Stomach (tissue), 9 donors: ENCODE data around the gene RIMBP2. TPM values are rescaled to one million over a fixed set of nuclear protein-coding genes. Genes with fewer than 3 reads are reported as not detected.
"Not testable (repeated sequence)": the region's sequence is repeated elsewhere in the genome, so short reads cannot be mapped to it uniquely, and the experiment has no call there.

Experiments
- DNase-seq, 2 donors: peaks; one replicate each; pipeline versions ENCODE4 v3.0.0 to v3.0.0-alpha.2; 2013 to 2019
- H3K27ac ChIP-seq, 5 donors: fragments of 200-600 bp in 4 of 5; sonication (generic) in 4 of 5; one replicate each; pipeline ENCODE4 v1.5.1; 2013 to 2019; ENCODE audit warnings: mild to moderate bottlenecking in 1 of 5, moderate library complexity in 1 of 5
- H3K27me3 ChIP-seq, 3 donors: fragments of 200-600 bp; sonication (generic); one replicate each; pipeline ENCODE4 v1.5.1; 2017 to 2019; ENCODE audit warnings: mixed run types in 1 of 3
- H3K36me3 ChIP-seq, 4 donors: fragments of 200-600 bp; sonication (generic); 1 replicate in 3 of 4; 2 replicates in 1 of 4; pipeline ENCODE4 v1.5.1; 2016 to 2019
- H3K4me1 ChIP-seq, 4 donors: fragments of 200-600 bp; sonication (generic); one replicate each; pipeline ENCODE4 v1.5.1; 2016 to 2019
- H3K4me3 ChIP-seq, 4 donors: fragments of 200-600 bp; sonication (generic) in 3 of 4; one replicate each; pipeline ENCODE4 v1.5.1; 2016 to 2019; ENCODE audit warnings: mild to moderate bottlenecking in 1 of 4
- H3K9me3 ChIP-seq, 4 donors: fragments of 200-600 bp; sonication (generic); one replicate each; pipeline ENCODE4 v1.5.1; 2016 to 2019
- EP300 ChIP-seq: sonication (generic); formaldehyde crosslinking; IDR thresholded peaks from one replicate; pipeline ENCODE4 v1.6.1; 2017; ENCODE audit warnings: antibody characterized with exemption
- POLR2A ChIP-seq, 4 donors: fragments of 450-650 bp; IDR thresholded peaks; one replicate each; pipeline ENCODE4 v1.6.1; 2016; ENCODE audit warnings: antibody characterized with exemption in 4 of 4, control low read depth in 2 of 4, mild to moderate bottlenecking in 1 of 4, moderate library complexity in 1 of 4
- POLR2AphosphoS5 ChIP-seq, 3 donors: sonication (generic); formaldehyde crosslinking; IDR thresholded peaks; one replicate each; pipeline ENCODE4 v1.6.1; 2016; ENCODE audit warnings: antibody characterized with exemption in 3 of 3
- WGBS, 5 donors: extraction: QIAGEN DNeasy Blood & Tissue Kit in 3 of 5; methylation state at CpG; one replicate each; pipeline versions ENCODE4 v1.1.5 to v1.1.7; 2013 to 2018; 5-methylcytosine and 5-hydroxymethylcytosine counted together
- intact Hi-C: fragments of 100-400 bp; cut with DNase I; formaldehyde crosslinking; loops from one replicate; pipeline ENCODE4 v1.15.1; 2023; ENCODE audit warnings: low total_unique reads
- polyA plus RNA-seq, 3 donors: library from polyadenylated mRNA; stranded (reverse); fragments of 200-250 nt; gene quantifications; one replicate each; pipeline ENCODE4 v1.2.3, GENCODE V29; 2013
- total RNA-seq, 5 donors: library from RNA; depleted of rRNA; stranded (reverse); fragments of >200 nt; gene quantifications; one replicate each; pipeline versions ENCODE4 v1.1.0 to v1.2.3, GENCODE V29; 2014 to 2016
- TF ChIP-seq, protein P1 (sequence below), 7 experiments: fragments of 450-650 bp in 4 of 7; fragments of 200-600 bp in 3 of 7; sonication (generic) in 3 of 7; IDR thresholded peaks; one replicate each; pipeline ENCODE4 v1.5.1; 2016 to 2019; ENCODE audit warnings: antibody characterized with exemption in 7 of 7, control low read depth in 2 of 7, mild to moderate bottlenecking in 1 of 7
- donor health status: healthy with polysubstance abuse.
- donor health status: Bipolar disorder and iron deficiency.
- donor health status: healthy.

The RIMBP2 gene
- total and polyA plus RNA-seq, 8 donors, result 0.75 to 44.6 (median 5.6) TPM

DNA sequence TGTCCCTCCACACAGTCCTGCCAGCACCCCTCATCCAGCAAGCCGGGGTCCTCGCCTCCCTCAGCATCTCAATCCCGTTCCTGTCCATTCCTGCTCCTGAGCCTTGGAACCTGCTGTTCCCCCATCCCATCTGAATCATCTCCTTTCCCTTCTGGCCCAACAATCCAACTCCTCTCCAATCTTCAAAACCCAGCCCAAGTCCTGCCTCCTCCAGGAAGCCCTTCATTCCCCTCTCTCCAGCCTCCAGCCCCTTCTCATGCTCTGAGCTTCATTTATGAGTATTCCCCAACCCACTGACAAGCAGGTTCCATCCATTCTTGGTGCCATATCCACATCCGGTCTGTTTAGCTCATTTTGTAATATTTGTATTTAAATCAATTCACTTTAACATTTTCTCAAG, 128.1 kb downstream of the RIMBP2 start:
- no peak for TF ChIP-seq POLR2AphosphoS5 (IDR thresholded peaks at IDR 0.05)
- no peak for TF ChIP-seq POLR2A (IDR thresholded peaks at IDR 0.05)
- no peak for TF ChIP-seq EP300
- TF ChIP-seq, protein P1, sequence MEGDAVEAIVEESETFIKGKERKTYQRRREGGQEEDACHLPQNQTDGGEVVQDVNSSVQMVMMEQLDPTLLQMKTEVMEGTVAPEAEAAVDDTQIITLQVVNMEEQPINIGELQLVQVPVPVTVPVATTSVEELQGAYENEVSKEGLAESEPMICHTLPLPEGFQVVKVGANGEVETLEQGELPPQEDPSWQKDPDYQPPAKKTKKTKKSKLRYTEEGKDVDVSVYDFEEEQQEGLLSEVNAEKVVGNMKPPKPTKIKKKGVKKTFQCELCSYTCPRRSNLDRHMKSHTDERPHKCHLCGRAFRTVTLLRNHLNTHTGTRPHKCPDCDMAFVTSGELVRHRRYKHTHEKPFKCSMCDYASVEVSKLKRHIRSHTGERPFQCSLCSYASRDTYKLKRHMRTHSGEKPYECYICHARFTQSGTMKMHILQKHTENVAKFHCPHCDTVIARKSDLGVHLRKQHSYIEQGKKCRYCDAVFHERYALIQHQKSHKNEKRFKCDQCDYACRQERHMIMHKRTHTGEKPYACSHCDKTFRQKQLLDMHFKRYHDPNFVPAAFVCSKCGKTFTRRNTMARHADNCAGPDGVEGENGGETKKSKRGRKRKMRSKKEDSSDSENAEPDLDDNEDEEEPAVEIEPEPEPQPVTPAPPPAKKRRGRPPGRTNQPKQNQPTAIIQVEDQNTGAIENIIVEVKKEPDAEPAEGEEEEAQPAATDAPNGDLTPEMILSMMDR (IDR thresholded peaks at IDR 0.05), result no peak
- Histone ChIP-seq H3K27me3 (peaks cover 0 to 1% (median 0%) of the 10 kb centered on the region in 3 donors), H3K4me3 (no peak overlapping the region), H3K9me3 (peaks cover 0 to 13% (median 0%) of the 10 kb centered on the region in 4 donors), H3K36me3 (no peaks in the 10 kb centered on the region), H3K27ac (no peak overlapping the region), H3K4me1 (no peaks in the 10 kb centered on the region)
- intact Hi-C loops, result no loop called here
- no peak for DNase-seq
- WGBS, 5 donors, result 81 to 92% (median 90%) methylated on average over 4 of the region's 4 CpGs

DNA sequence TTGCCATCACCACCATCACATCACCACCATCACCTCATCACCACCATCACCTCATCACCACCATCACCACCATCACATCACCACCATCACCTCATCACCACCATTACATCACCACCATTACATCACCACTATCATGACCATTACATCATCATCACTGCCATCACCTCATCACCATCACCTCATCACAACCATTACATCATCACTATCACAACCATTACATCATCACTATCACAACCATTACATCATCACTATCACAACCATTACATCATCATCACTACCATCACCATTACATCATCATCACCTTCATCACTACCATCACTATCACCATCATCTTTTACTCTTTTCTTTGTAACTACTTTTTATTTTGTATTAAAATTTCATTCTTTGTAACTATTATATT, 131.6 kb downstream of the RIMBP2 start:
- DNase-seq, H3K27me3 ChIP-seq, H3K27ac ChIP-seq, H3K36me3 ChIP-seq, H3K4me3 ChIP-seq, H3K4me1 ChIP-seq, intact Hi-C loops: not testable (repeated sequence)
- H3K9me3 ChIP-seq, result peaks cover 0 to 13% (median 0%) of the 10 kb centered on the region in 4 donors

DNA sequence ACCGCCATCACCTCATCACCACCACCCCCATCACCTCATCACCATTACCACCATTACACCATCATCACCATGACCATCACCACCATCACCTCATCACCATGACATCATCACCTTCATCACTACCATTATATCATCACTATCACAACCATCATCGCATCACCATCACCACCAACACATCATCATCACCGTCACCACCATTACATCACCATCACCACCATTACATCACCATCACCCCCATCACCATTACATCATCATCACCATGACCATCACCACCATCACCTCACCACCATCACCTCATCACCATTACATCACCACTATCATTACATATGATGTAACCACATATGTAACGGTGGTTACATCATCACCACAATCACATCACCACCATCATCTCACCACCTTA, 132.3 kb downstream of the RIMBP2 start:
- DNase-seq, result no peak
- intact Hi-C loops, result no loop called here
- WGBS, 5 donors, result 64 to 92% (median 86%) methylated on average over 3 to 4 of the region's 4 CpGs
- Histone ChIP-seq H3K36me3 (no peaks in the 10 kb centered on the region), H3K4me3 (no peak overlapping the region), H3K27ac (no peak overlapping the region), H3K9me3 (peaks cover 0 to 13% (median 0%) of the 10 kb centered on the region in 4 donors), H3K4me1 (no peaks in the 10 kb centered on the region), H3K27me3 (no peaks in the 10 kb centered on the region)
- no peak for TF ChIP-seq POLR2AphosphoS5 (IDR thresholded peaks at IDR 0.05)
- TF ChIP-seq EP300, result no peak
- TF ChIP-seq POLR2A (IDR thresholded peaks at IDR 0.05), result no peak

DNA sequence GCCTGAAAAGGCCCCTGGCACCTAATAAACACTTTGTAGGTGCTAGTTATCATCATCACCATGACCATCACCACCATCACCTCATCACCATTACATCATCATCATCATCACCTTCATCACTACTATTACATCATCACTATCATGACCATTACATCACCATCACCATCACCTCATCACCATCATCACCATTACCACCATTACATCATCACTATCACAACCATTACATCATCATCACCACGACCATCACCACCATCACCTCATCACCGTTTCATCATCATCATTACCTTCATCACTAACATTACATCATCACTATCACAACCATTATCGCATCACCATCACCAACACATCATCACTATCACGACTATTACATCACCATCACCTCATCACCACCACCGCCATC, 132.8 kb downstream of the RIMBP2 start:
- WGBS, 5 donors, result 68 to 84% (median 80%) methylated on average over 5 of the region's 5 CpGs
- H3K36me3 ChIP-seq, result no peaks in the 10 kb centered on the region
- H3K4me3 ChIP-seq, result no peak overlapping the region
- H3K27me3 ChIP-seq, result no peaks in the 10 kb centered on the region
- H3K27ac ChIP-seq, result no peak overlapping the region
- no peak for DNase-seq
- H3K4me1 ChIP-seq, result no peaks in the 10 kb centered on the region
- no peak for TF ChIP-seq POLR2A (IDR thresholded peaks at IDR 0.05)
- no peak for TF ChIP-seq POLR2AphosphoS5 (IDR thresholded peaks at IDR 0.05)
- TF ChIP-seq, protein P1 (IDR thresholded peaks at IDR 0.05), result no peak
- no peak for TF ChIP-seq EP300
- peaks cover 0 to 13% (median 0%) of the 10 kb centered on the region in 4 donors for H3K9me3 ChIP-seq
- intact Hi-C loops, result no loop called here

DNA sequence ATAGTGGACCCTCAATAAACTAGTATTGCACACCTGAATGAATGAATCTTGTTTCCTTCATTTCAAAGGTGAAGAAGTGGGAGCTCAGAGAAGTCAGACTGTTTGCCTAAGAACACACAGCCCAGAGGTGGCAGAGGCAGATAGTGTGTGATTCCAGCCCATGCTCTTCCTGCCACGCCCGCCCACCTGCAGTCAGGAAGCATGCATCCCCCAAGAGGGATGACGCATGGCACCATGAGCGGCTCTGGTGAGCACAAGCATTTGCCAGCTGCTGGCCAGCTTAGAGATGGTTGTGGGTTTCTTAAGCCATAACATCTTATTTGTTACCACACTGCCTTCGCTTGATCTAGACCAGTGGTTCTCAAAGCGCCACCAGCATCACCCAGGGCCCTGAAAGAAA, 133.8 kb downstream of the RIMBP2 start:
- intact Hi-C loops, result no loop called here
- Histone ChIP-seq H3K36me3 (no peaks in the 10 kb centered on the region), H3K4me3 (no peak overlapping the region), H3K27me3 (no peaks in the 10 kb centered on the region), H3K27ac (no peak overlapping the region), H3K4me1 (no peaks in the 10 kb centered on the region), H3K9me3 (peaks cover 0 to 8% (median 0%) of the 10 kb centered on the region in 4 donors)
- DNase-seq, result no peak
- TF ChIP-seq EP300 (no peak), POLR2A (IDR thresholded peaks at IDR 0.05) (no peak), POLR2AphosphoS5 (IDR thresholded peaks at IDR 0.05) (no peak)
- TF ChIP-seq, protein P1 (IDR thresholded peaks at IDR 0.05), result no peak
- 84 to 94% (median 91%) methylated on average over 6 of the region's 6 CpGs for WGBS, 5 donors
